Measurements from ENCODE around the gene PIGM.

Gene PIGM

DNA sequence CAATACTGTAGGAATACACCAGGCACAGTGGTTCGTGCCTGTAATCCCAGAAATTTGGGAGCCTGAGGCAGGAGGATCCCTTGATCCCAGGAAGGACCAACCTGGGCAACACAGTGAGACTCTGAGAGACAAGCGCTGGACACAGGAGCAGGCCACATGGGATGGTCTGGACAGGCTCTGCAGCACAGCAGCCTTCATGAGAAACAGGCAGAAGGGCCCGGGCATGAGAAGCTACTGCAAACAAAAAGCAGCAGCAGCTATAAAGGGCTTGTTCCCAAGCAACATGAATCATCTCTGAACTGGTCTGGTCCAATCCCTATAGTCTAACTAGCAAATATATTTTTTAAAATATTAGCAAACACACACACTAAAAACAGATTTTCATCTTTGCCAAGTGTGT lies 42.2 kb downstream of the PIGM start:
- no peak for DNase-seq (ENCODE audit: low read depth)

DNA sequence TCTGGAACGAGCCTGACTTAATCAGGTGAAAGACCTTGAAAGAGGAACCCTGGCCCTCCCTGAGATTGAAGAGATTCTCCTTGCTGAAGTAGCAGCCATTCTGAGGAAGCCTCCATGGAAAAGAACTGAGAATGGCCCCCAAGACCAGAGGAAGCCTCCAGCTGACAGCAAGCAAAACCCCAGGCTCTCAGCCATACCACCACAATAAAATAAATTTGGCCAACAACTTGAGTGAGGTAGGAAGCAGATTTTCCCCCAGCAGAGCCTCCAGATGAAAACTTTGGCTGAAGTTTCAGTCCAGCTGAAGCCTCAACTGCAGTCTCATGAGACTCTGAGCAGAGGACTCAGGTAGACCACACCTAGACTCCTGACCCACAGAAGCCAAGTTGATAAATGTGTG lies 43.8 kb downstream of the PIGM start:
- no peak for DNase-seq (ENCODE audit: low read depth)

DNA sequence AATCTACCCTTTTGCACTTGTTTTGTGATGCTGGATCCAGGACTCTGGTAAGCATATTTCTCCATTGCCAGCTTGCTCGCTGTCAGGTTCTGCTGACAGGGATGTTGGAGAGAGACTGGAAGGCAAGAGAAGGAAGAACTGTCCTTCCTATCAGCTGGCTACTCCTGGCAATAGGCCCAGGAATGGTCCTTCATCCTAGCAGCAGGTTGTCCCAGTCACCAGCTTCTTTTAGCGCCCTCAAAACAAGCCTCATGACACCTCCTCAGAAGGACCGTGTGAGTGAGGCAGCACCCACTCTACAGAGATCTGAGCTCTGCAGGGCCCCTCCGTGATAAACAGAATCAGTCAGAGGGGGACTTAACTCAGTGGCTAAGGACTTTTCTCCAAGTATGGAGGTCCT lies 44.6 kb downstream of the PIGM start:
- no peak for DNase-seq (ENCODE audit: low read depth)

DNA sequence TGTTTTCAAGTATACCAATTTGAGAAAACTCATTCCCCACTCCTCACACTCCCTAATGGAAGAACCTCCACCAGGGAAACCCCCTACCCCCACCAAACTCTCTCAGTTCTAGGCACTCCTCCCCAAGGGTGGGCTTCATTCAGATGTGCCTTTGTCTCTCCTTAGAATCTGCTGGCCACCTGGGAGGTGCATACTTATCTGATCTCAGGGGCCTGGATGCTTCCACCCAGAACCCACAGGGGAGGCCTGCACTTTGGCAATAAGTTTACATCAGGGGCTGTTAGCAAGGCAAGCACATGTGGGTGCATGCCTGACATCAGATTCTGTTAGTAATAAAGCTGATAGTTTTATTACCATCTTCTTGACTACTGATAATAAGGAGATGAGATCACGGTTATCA lies 45.3 kb downstream of the PIGM start:
- no peak for DNase-seq (ENCODE audit: low read depth)

DNA sequence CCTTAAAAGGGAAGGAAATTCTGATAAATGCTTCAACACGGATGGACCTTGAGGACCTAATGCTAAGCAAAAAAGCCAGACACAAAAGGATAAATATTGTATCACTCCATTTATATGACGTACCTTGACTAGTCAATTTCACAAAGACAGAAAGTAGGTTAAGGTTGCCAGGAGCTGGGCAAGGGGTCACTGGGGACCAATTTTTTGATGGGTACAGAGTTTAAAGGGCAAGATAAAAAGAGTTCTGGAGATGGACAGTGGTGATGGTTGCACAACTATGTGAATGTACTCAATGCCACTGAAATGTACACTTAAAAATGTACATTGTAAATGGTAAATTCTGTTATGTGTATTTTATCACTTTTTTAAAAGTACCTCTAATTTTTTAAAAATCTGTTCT lies 45.7 kb downstream of the PIGM start:
- DNase-seq (ENCODE audit: low read depth) = no peak

DNA sequence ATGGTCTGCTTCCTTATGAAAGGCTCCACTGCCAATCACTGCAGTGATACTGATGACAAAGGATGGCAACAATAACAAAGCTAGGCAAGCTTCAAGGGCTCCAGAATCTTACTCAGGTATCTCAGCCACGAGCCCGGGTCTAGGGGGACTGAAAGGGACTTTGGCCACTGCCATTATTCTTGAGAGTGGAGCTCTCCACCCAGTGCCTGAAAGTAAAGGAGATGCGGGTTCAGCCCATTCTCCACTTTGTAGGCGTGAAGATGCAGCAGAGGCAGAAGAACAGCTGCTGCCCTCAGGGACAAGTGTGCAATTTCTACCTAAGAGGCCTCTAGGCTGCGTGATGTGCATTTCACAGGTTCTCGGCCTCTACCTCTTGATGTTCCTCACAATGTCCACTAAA lies 46.3 kb downstream of the PIGM start:
- no peak for DNase-seq (ENCODE audit: low read depth)

DNA sequence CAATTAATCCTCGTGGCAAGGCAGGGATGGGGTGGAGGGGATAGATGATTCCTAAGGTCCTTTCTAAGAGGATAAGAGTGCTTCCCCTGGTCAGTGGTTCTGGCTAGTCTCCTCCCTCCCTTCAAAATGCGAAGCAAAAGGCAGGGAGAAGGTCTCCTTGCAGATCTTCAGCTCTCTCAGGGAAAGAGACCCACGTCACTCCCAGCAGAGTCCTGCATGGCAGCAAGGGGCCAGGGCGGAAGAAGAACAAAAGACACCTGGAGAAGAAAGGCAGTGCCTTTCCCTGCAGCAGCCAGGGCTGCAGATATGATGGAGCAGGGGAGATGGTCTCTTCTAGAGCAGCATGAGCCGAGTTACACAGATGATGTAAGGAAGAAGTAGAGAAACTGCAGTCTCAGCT lies 48.1 kb downstream of the PIGM start:
- DNase-seq (ENCODE audit: low read depth) = no peak

DNA sequence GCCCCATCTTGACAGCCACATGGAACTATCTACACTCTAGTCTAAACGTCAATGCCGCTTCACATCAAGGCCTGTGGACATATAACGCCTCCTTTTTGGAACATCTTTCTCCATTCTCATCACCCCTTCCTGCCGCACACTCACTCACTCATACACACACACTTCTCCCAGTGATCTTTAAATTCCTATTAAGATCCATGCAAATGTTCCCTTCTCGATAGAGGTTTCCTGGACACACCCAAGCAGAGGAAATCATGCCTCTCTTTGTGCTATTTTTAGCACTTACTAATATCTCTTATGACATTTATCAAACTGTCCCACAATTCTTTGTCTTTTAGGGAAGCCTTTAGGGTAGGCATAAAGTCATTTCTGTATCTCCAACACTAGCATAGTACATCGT lies 49.5 kb downstream of the PIGM start:
- DNase-seq (ENCODE audit: low read depth) = no peak

DNA sequence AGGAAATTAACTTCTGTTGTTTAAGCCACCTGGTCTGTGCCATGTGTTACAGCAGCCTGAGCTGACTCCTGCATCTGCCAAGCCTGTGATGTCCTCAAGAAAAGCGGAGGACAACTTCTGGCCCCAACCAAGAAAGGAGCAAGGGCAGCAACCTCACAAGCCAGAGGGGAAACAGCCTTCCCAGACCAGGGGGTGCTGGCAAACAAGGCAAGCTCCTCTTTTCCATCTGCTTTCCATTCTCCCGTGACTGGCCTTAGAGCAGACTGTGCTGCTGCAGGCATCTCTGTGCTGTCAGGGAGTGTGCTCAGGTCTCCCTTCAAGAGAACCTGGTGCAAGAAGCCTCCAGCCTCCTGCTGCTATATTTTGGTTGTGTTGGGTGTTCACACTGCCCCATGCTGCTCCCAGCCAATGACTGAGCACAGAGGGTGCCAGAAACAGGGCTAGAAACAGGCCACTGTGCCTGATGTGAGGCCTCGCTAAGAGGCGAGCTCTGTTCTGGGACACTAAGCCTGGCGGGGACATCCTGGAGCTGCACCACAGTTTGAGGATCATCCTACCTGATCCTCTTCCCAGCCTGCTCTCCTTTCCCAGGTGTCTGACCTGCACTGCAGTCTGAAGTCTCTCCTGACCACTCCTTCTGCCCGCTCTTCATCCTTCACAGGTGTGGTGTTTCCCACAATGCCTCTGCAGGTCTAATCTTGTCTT lies 50.3 kb downstream of the PIGM start:
- DNase-seq (ENCODE audit: low read depth) = no peak

DNA sequence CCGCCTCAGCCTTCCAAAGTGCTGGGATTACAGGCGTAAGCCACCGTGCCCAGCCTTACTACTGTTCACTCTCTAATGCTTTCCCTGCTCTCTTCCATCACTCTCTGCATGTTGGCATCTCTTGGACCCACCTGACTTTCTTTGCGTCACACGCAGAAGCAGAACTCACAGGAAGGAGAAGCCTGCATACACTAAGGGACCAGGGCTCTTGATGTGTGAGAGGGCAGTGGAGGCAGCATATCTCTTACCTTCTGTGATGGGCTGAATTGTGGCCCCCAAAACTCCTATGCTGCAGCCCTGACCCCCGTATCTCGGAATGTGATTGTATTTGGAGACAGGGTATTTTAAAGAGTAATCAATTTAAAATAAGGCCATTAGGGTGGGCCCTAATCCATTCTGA lies 51.0 kb downstream of the PIGM start:
- no peak for DNase-seq (ENCODE audit: low read depth)

DNA sequence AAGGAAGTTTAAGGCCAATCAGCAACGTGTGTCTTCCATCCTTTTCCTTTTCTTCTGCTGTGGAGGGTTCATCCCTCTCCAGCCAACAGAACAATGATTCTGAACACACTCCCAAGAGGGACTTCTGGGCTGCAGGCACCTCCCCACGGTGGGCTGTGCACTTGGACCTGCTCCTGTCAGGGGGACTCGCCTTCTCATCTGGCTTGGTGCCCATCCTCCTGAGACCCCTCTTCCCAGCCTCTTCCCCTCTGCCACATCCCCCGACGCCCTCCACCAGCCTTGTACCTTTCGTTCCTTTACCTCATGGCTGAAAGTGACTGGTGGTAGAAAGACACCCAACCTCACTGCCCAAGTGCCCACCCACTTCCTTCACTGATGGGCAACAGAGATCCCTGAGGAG lies 51.7 kb downstream of the PIGM start:
- DNase-seq (ENCODE audit: low read depth) = no peak

DNA sequence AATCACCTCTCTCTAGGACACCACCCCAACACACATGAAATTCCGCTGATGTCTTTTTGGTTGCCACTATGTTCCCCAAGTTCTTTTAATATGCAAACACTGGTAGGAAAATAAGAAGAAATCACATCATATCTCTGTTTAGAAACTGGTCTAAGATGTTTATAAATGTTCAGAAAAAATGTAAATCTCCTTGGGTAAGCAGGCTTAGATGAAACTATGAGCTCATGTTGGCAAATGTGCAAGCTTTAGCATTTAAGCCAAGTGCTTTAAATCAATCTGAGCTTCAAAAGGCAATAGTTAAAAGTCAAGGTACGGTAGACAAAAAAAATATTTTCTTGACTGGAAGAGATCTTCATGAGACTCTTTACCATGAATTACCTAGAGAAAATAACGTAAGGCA lies 52.5 kb downstream of the PIGM start:
- DNase-seq (ENCODE audit: low read depth) = no peak

DNA sequence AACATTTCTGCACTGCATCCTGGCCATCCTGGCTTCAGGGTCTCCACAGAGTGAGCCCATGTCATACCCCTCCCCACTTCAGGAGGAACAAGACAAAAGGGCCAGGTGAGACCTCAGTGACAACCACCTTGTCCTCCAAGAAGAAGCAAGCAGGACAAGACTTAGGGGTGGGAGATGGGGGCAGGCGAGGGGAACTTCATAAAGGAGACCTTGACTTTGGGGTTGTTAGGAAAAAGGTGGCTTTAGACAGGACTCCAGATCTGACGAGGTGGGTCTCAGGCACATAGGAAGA lies 53.7 kb downstream of the PIGM start:
- no peak for DNase-seq (ENCODE audit: low read depth)

DNA sequence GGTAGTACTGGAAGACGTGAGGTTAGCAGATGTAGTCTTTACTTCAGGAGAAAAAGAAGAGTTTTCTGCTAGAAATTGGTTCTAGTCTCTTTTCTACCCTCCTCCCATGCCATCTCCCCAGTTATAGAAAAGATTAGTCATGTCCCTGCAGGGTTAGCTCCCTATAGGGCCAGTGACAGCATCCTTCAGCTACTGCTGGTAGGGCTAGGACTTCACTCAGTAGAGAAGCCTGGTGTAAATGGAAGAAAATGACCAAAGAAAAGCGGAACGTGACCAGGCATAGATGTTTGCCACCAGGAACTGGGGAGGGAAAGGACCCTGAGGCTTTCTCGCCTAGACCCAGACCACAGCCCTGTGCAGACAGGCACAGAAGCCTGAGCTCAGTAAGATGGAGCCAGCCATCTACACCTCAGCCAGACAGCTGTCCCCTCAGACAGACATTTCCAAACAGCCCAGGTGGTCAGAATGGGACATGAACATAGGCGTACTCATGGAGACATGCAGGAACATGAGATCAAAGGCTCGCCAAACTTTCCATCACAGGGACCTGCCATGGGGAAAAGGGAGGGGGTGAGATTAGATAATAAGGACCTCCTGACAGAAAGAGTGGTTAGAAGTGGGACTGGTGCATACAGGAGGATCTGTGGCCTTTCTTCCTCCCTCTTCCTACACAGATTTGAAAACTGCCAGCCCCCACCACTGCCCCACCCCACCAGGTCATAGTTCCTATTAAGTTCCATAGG lies 54.3 kb downstream of the PIGM start:
- no peak for DNase-seq (ENCODE audit: low read depth)

All from stimulated activated CD8-positive, alpha-beta memory T cell treated with anti-CD3 and anti-CD28 coated beads, Interleukin-4, amount 100 ng/mL, for 24 hours (primary cell).